DOHH2 (cell line): ENCODE data around the gene EXOC7.

Source experiments
- CTCF ChIP-seq: fragments of 200-600 bp; sonication (generic); IDR thresholded peaks from one replicate; pipeline ENCODE4 v1.5.1; 2014; ENCODE audit warnings: antibody characterized with exemption, mild to moderate bottlenecking, low read depth, low read length; ENCODE audit not compliant: poor library complexity, severe bottlenecking
- EZH2phosphoT487 ChIP-seq: fragments of 200-600 bp; sonication (generic); IDR thresholded peaks from 2 replicates; pipeline ENCODE4 v1.6.1; 2017; ENCODE audit warnings: borderline replicate concordance, mild to moderate bottlenecking, antibody characterized with exemption, low read length, moderate library complexity, mixed read lengths

GRCh38 chr17:76111956-76112355 is 8.4 kb upstream of the EXOC7 start:
- TF ChIP-seq CTCF: no peak
- TF ChIP-seq EZH2phosphoT487: no peak
